Forelimb muscle (tissue), 1 donor: ENCODE measurements around the gene TXNDC2. TPM values are rescaled to one million over a fixed set of nuclear protein-coding genes. Genes with fewer than 3 reads are reported as not detected.
"Not testable (repeated sequence)": the region's sequence is repeated elsewhere in the genome, so short reads cannot be mapped to it uniquely, and the experiment has no call there.

ENCODE experiments used
- DNase-seq: peaks from one replicate; pipeline ENCODE4 v3.0.0-alpha.2; 2013; ENCODE audit warnings: low read depth
- polyA plus RNA-seq: library from polyadenylated mRNA; unstranded; fragments of 120-200 nt; gene quantifications from one replicate; pipeline ENCODE4 v1.2.1, GENCODE V29; 2013; ENCODE audit not compliant: insufficient read length

The TXNDC2 gene
- polyA plus RNA-seq = 0.05 TPM

DNA sequence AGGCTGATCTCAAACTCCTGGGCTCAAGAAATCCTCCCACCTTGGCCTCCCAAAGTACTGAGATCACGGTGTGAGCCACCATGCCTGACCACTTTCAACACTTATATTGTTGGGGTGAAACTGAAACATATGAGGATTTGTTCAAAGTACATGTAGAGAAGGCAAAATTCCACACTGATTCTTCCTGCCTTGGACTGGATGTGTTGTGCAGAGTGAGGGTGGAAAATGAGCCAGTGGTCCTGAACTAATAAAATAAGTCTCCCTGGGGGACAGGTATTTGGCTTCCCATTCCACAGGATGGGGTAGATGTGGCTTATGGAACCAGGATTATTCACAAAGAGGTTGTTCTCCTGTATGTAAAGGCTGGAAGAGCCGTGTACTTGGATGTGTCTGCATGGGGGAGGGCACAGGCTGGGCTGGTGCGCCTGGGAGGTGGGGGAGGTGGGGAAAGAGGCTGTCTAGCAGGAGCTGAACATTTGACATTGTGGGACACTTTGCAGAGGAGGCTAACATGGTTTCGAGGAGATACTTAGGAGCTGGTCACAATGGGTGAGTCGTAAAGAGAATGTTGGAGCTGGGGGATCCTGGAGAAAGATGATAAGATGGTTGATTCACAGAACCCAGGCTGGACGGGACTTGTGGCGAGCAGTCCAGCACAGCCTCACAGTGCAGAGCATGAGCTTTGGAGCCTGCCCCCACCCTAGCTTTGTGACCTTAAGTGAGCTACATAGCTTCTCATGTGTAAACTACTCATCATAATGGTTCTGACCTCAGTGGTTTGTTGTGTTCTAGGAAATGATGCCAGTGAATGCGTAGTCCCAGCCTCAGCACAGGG is at the start of gene TXNDC2:
TSS of gene TXNDC2 (plus strand) at position 804 of the 835 bp plus-strand sequence. CDS start 708 bp downstream, outside the sequence.
- no peak for DNase-seq

DNA sequence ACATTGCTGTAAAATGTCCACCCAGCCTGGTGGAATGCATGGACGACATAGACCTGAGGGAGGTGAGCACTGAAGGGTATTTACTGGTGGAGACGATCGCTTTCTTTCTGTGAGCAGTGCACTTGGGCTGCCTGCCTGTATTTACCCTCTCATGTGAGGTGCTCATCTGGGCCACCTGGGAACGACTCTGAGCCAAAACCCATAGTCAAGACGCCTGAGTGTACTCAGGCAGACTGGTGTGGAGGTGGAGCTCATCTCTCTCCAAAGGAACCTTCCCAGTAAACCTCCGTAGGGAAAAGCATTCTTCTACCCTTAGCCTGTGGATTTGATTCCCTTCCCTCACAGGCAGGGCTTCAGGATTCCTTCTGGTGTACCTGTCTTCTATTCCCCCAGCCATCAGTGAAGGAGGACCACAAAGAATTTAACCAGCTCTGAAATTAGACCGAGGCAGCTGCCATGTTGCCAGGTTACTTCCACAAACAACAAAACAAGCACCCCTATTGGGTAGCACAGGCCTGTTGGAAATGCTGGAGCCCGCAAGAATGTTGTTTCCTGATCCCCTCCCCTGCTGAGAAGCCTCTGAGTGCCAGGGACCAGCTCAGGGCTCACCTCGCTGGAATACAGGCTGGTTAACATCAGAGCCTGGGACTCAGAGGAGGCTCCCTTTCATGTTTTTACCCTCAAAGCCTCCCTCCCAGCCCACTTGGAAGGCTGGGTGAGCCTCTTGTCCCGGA is 47.5 kb upstream of the TXNDC2 start:
- DNase-seq = no peak

DNA sequence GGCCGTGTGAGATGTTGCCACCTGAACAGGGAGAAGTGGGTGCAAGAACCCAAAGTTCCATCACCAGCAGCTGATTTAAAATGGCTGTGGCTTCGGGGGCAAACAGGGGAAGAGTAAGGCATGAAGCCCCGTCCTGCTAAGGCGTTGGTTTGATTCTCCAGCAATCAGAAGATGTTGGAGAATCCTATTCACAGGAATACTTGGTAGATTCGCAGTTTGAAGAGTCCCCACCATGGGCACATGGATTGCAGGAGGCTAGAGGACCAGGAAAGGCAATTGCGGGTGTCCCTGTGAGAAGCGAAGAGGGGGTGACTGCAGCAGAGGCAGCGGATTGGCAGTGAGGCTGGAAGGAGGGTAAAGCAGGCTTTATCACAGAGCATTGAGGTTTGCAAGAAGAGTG is 46.6 kb upstream of the TXNDC2 start:
- DNase-seq = no peak

DNA sequence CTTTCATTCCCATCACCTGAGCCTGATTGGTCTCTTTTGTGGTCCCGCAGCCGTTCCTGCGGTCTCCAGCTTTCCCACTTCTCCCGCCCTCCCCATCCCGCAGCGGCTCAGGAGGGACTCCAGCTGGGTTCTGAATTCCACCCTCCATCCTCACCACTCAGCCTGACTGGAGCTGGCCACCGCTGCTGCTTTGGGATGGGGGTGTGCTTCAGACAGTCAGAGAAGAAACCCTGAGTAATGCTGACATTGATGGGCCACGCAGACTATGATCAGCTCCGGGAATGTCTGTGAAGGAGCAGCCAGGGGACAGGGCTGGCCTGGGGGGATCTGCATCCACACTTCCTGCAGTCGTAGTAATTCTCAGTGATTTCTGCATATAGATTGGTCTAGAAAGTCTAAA is 45.9 kb upstream of the TXNDC2 start:
- no peak for DNase-seq

DNA sequence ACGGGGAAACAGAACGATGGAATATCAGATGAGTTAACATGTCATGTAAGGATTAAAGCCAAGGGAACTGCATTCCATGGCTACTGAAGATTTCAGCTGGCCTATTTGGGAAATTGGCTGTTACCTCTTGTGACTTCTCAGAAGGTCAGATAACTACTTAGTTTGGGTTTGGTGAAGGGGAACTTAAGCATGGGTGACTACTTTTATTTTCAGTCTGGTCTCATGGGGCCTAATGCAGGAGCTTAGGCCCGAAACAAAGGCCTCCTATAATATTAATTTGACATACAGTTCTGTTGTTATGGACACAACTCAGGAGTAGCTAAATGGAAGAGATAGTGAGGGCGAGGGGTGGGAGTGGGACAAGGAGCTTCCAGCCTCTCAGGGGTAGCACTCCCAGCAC is 44.0 kb upstream of the TXNDC2 start:
- no peak for DNase-seq

DNA sequence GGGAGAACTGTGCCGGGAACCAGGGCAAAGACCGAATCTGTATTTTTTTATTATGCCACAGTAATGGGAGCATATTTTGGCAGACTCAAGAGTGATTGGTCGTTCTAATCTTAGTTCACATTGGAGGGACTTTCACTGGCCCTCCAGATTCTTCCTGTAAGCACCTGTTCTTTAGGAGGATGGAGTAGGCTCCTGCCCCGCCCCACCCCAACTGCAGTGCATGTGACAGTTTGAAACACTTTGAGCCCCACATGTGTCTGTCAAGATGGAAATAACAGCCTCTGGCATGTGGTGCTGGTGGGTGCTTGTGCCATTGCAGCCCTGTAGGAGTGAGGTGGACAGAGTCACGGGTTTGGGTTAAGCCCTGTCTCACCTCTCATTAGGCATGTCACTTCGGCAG is 43.3 kb upstream of the TXNDC2 start:
- no peak for DNase-seq

DNA sequence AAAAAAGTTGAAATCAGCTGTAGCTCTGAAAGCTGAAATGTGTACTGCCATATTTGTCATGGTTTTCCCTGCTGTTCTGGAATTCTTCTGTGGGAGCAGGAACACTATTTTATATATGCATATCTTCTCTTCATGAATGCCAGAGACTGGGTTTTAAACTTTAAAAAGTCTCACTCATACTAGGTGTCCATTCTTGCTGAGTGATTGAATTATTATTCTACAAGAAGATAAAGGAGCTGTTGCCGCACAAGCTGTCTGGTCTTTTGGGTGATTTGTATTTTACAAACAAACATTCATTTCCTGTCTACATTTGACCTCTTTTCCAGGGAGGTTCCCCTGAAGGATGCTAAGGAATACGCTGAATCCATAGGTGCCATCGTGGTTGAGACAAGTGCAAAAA is 40.5 kb upstream of the TXNDC2 start:
- DNase-seq = no peak

DNA sequence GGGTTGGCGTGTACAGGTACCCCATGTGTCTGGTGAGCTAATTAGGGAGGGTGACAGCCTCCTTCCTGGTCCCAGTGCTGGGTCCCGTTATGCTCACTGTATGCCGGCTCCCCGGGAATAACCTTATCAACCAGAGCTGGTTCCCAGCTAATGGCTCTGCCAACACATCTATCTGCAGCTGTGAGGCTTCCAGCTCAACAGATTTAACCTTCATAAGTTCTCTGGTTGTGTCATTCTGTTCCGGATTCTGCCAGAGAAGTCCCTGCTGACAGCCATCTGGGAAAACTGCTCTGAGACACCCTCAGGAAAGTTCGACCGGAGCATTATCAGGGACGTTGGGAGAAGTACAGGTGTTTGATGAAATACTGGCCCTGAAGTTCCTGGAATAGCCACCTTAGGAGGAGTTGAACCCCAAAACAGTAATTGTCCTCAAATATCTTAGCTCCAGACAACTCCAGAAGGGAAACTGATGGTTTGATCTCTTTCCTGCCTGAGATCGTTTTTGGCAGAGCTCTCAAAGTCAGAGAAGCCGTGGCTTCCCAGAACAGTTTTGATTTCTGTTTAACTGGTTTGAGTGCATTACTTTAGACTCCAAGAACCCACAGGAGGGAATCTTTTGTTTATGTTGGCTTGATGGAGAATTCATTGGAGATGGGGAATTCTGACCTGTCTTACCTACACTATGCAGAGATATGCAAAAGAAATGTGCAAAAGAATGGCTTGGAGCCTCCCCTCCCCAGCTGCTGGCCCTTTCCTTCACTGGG is 39.4 kb upstream of the TXNDC2 start:
- DNase-seq = no peak

DNA sequence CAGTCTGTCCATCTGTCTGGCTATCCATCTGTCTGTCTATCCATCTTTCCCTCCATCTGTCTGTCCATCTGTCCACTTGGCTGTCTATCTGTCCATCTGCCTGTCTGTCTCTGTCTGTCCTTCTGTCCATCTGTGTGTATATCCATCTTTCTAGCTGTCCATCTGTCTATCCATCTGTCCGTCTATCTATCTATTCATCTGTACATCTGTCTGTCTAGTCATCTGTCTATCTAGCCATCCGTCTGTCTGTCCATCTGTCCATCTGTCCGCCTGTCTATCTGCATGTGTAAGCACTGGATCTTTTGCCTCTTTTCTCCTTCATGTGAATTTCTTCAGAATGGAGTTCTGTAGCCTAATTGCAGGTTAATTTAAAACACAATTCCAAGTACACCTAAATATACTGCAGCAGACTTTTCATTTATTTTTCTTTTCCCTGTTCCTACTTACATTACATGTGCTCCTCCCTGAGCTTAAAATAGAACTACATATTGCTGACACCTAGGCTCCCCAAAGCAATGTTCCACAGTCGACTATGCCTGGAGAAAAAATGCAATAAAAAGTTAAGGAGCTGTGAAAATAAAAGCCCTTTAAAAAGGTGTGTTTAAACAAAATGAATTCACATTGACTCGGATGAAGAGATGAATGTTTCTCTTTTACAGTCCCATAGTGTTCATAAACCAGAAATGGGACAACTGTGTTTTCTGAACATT is 37.4 kb upstream of the TXNDC2 start:
- no peak for DNase-seq

DNA sequence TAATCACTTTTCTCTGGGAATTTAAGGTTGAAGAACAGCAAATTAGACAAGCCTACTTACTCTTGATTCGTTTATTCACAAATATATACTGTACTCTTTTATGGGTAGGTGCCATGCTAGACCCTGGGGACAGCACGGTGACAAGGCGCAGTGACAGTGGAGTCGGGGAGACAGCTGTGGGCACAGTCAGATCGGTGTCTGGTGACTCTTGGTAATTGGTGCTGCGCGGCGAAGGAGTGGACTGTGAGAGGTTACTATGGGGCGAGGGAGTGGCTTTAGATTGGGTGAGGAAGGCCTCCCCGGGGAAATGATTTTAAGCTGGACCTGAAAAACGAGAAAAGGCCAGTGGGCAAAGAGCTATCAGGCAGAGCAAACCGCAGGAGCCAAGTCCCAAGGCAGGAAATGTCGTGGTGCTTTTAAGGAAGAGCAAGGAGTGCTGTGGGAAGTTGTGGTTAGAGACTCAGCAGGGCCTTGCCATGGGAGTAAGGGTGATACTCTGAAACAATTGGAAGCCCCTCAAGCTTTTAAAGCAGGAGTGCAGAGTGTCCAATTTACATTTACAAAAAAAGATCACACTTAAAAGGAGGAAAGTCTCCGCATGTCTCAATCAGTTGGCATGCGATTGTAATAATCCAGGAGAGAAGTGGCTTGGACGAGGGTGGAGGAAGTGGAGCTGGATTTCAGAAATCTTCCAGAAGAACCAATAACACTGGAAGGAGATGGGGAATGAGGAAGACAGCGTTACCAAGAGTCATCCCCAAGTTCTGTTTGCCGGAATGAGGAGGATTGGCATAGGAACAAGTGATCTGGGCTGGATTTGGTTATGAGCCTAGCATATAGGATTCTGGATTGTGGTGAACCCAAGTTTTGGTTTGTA is 36.1 kb upstream of the TXNDC2 start:
- DNase-seq = no peak

DNA sequence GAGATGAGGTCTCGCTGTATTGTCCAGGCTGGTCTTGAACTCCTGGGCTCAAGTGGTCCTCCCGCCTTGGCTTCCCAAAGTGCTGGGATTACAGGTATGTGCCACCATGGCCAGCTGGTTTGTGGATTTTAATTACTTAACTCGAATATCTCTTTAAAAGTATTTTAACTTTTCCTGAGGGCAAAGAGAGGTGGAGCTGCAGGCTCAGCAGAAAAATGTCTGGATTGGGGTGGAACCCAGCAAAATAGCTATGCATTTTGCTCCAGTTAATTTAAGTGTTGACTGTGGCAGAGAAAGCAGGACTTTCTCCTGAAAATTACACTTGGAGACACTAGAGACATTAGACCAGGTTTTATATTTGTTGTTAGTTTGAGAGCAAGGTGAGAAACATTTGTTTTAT is 35.5 kb upstream of the TXNDC2 start:
- no peak for DNase-seq

DNA sequence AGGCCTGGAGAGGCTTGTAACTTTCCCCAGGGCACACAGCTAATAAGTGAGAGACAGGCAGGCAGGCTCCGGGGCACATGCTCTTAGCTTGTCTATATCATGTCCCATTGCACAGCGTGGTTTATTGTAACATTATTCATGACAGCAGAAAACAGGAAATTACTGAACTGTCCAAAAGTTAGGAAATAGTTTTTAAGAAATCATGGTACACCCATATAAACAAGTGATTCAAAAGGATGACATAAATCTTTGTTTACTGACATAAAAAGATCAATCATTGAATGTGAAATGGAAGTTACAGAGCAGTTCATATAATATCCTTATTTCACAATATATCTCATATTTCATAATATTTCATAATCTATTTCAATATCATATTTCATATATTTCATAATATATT is 34.3 kb upstream of the TXNDC2 start:
- no peak for DNase-seq

DNA sequence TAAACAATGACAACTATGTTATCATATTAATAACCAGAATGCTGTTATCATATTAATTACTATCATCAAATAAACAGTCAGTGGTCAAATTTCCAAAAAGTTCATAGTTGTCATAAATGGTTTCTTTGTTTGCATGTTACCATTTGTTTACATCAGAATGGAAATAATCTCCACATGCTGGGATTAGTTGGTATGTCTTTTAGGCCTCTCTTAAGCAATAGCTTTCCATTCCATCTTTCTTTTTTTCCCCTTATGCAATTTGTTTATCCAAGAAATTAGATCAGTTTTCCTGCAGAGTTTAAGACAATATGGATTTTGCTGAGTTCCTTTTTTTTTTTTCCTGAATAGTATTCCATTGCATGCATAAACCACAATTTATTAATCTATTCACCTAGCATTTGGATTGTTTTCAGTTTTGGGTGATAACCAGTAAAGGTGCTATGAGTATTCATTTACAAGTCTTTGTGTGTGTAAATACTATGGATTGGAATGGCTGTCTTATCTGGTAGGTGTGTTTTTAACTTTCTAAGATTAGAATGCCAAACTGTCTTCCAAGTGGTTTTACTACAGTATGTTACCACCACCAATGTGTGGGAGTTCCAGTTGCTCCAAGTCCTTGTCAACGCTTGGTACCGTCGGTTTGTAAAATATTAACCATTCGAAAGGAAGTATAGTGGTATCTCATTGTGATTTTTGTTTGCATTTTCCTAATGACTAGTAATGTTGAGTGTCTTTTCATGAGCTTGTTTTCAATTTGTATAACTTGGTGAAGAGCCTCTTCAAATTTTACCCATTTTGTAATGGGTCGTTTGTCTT is 33.3 kb upstream of the TXNDC2 start:
- DNase-seq = no peak

DNA sequence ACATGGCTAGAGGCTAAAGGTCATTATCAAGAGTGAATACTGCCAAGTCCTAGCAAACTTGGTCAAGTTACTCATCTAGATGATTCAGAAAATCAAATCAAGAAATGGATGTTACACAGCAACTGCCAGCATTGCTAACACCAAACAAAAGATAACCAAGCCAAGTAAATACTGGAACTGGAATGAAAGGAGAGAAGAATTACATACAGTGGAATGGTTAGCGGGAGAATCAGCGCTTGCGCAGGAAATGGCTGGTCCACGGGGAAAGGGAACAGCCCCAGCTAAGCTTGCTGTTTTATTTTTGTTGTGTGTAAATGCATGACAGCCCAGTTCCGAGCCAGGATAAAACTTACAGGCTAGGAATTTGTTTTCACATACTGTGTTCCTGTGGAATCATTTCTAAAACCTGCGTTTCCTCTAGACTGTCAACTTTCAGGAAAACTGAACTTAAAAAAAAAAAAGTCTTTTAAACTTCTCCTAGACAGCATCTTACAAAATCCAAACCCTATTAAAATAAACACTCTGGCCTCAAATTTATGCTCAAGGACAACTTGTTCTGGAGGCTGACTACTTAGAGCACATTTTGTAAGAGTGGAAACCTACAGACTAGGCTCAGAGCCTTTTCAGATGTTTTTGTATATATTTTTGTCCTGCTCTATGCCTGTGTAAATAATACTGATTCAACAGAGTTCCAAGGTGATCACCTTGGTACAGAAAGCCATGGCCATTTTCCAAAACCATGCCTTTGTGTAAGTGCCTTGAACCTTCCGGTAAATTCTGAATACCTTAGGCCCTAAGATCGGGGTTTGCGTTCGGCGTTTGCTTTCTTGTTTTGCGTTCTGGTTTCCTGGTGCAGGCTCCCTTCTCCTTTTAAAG is 30.7 kb upstream of the TXNDC2 start:
- DNase-seq = no peak

DNA sequence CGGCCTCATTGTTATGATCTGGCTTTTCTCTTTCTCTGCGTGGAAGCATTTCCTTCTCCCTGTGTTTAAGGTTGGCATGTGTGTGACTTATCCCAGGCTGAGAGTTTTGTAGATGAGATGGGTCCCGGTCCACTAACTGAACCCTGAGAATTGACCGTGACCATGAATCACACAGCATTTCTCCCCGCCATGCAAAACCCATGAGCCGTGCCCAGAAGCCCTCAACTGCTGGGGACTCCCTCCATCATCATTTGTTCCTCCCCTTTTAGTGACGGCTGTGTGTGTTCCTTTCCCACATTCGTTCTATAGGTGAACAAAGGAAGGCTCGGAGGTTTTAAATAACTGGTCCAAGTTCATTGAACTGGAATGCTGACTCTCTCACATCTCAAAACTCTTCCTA is 30.1 kb upstream of the TXNDC2 start:
- DNase-seq = no peak

DNA sequence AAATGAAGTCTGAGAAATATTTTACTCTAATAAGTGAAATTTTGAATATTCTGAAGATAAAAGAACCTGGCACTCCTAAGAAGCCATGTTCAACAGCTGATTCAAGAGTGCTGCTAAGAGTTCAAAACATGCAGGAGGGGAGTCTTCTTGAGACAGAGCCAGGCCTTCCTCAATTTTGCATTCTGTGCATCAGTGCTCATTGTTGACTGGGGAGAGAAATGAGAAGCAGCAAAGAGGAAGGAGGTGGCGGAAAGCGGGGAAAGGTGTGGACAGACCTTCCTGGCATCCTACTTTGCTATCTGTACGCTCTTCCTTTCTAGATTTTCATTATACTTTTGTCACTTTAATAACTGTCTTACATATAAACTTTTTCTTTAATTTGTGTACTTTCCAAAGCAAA is 29.7 kb upstream of the TXNDC2 start:
- DNase-seq = no peak

DNA sequence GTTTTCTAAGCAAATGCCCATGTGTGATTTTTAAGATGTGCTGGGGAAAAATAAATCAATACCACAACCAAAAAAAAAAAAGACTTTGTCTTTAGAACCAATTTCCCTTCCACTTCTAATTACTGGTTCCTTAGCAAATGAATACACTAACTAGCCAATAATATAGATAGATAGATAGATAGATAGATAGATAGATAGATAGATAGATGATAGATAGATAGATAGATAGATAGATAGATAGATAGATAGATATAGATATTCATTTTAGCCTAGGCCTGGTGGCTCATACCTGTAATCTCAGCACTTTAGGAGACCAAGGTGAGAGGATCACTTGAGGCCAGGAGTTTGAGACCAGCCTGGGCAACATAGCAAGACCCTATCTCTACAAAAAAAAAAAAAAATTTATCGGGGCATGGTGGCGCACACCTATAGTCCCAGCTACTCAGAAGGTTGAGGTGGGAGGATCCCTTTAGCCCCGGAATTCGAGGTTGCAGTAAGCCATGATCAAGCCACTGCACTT is 28.2 kb upstream of the TXNDC2 start:
- DNase-seq = not testable (repeated sequence)

DNA sequence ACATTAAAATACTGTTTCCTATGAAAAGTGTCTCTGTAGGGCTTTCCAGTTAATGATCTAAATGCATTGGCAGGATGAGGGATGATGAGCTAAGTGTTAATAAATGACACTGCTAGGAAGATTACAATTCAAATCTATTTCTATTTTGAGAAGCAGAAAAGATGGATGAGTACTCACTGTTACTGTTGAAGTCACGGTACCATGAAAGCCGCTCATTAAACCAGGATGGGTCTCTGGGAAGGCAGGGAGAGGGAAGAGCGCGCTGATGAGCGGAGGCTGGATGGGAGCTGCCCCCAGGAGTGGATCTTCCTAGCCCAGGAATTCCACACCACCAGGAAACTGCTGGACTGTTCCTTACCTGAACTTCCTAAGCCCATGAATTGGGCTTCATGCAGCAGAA is 27.1 kb upstream of the TXNDC2 start:
- no peak for DNase-seq

DNA sequence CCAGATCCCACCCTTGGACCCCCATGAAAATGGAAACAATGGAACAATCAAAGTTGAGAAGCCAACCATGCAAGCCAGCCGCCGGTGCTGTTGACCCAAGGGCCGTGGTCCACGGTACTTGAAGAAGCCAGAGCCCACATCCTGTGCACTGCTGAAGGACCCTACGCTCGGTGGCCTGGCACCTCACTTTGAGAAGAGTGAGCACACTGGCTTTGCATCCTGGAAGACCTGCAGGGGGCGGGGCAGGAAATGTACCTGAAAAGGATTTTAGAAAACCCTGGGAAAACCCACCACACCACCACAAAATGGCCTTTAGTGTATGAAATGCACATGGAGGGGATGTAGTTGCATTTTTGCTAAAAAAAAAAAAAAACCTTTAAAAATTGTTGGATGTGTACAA is 26.5 kb upstream of the TXNDC2 start:
- no peak for DNase-seq
